Keratinocyte (primary cell): Measurements from ENCODE around the gene SPEF1. TPM values are rescaled to one million over a fixed set of nuclear protein-coding genes. Genes with fewer than 3 reads are reported as not detected.

Experiments used
- DNase-seq: peaks from one replicate; pipeline ENCODE4 v3.0.0-alpha.2; 2011; ENCODE audit warnings: low read depth, missing footprints, low spot score
- FAIRE-seq: peaks from 2 replicates; lab custom pipeline; 2011; peaks lifted over from hg19 to GRCh38; lab: Jason Lieb, UNC
- H2AFZ ChIP-seq: 2 replicates; pipeline ENCODE4 v1.6.0; 2012; ENCODE audit warnings: low read length, control low read depth, inconsistent platforms; ENCODE audit not compliant: control insufficient read depth
- H3K27ac ChIP-seq: 2 replicates; pipeline ENCODE4 v1.5.1; 2011; ENCODE audit warnings: low read length; ENCODE audit not compliant: control insufficient read depth, insufficient read depth
- H3K27me3 ChIP-seq: 3 replicates; pipeline ENCODE4 v1.6.0; 2011; ENCODE audit warnings: low read length; ENCODE audit not compliant: control insufficient read depth, insufficient read depth; ENCODE audit errors: extremely low read depth
- H3K36me3 ChIP-seq, 2 experiments: 2 replicates in 1 of 2; 3 replicates in 1 of 2; pipeline ENCODE4 v1.5.1; 2011; ENCODE audit warnings: low read length in 2 of 2, mild to moderate bottlenecking in 1 of 2; ENCODE audit not compliant: control insufficient read depth in 2 of 2, insufficient read depth in 2 of 2; ENCODE audit errors: extremely low read depth in 1 of 2
- H3K4me1 ChIP-seq: 3 replicates; pipeline ENCODE4 v1.5.1; 2011; ENCODE audit warnings: low read length; ENCODE audit not compliant: control insufficient read depth, insufficient read depth; ENCODE audit errors: extremely low read depth
- H3K4me2 ChIP-seq: 3 replicates; pipeline ENCODE4 v1.6.0; 2011; ENCODE audit warnings: low read depth, low read length; ENCODE audit not compliant: control insufficient read depth, insufficient read depth; ENCODE audit errors: extremely low read depth
- H3K4me3 ChIP-seq, 3 experiments: fragments of 200-600 bp in 1 of 3; sonication (generic) in 1 of 3; 2 replicates in 2 of 3; 3 replicates in 1 of 3; pipeline ENCODE4 v1.5.1; 2011 to 2016; ENCODE audit warnings: low read length in 3 of 3, mild to moderate bottlenecking in 3 of 3, control low read depth in 2 of 3, inconsistent platforms in 1 of 3, low read depth in 1 of 3, mixed read lengths in 1 of 3, mixed run types in 1 of 3, moderate library complexity in 1 of 3; ENCODE audit not compliant: control insufficient read depth in 2 of 3, insufficient read depth in 2 of 3; ENCODE audit errors: extremely low read depth in 1 of 3
- H3K79me2 ChIP-seq: 2 replicates; pipeline ENCODE4 v1.6.0; 2012; ENCODE audit warnings: low read length; ENCODE audit not compliant: control insufficient read depth, insufficient read depth
- H3K9ac ChIP-seq: 3 replicates; pipeline ENCODE4 v1.6.0; 2011; ENCODE audit warnings: low read length; ENCODE audit not compliant: control insufficient read depth, insufficient read depth; ENCODE audit errors: extremely low read depth
- H3K9me1 ChIP-seq: 3 replicates; pipeline ENCODE4 v1.6.0; 2011; ENCODE audit warnings: low read length; ENCODE audit not compliant: control insufficient read depth, insufficient read depth; ENCODE audit errors: extremely low read depth
- H3K9me3 ChIP-seq: 2 replicates; pipeline ENCODE4 v1.5.1; 2012; ENCODE audit warnings: low read depth, low read length; ENCODE audit not compliant: control insufficient read depth
- H4K20me1 ChIP-seq: 3 replicates; pipeline ENCODE4 v1.6.0; 2011; ENCODE audit warnings: low read length; ENCODE audit not compliant: control insufficient read depth, insufficient read depth; ENCODE audit errors: extremely low read depth
- EZH2 ChIP-seq: IDR thresholded peaks from one replicate; pipeline ENCODE4 v1.6.1; 2012; ENCODE audit warnings: inconsistent platforms, mild to moderate bottlenecking, low read length, moderate library complexity
- dilution Hi-C: fragments of 300-500 bp; cut with MboI; formaldehyde crosslinking; loops from one replicate; pipeline ENCODE4 v1.7.0; 2020; ENCODE audit warnings: low sequenced_read_pairs; ENCODE audit not compliant: extremely low pct_ligation_motif_present
- polyA plus RNA-seq, 5 experiments: library from polyadenylated mRNA; depleted of rRNA in 3 of 5; stranded (reverse) in 3 of 5; stranded (forward) in 1 of 5; unstranded in 1 of 5; fragments of >200 nt; gene quantifications; 1 replicate in 1 of 5; 2 replicates in 3 of 5; 3 replicates in 1 of 5; pipeline versions ENCODE4 v1.2.1 to v1.2.3, GENCODE V29; 2011 to 2012; ENCODE audit warnings: missing spikeins in 2 of 5, low read depth in 1 of 5, low replicate concordance in 1 of 5
- TF ChIP-seq, protein P1 (sequence below), 3 experiments: IDR thresholded peaks in 1 of 3; conservative IDR thresholded peaks in 1 of 3; optimal IDR thresholded peaks in 1 of 3; 2 replicates in 2 of 3; 3 replicates in 1 of 3; pipeline versions ENCODE3 to v1.5.1; 2011; ENCODE audit warnings: low read length in 3 of 3, mild to moderate bottlenecking in 3 of 3, moderate library complexity in 2 of 3, control low read depth in 1 of 3, inconsistent platforms in 1 of 3; ENCODE audit not compliant: insufficient read depth in 2 of 3; ENCODE audit errors: extremely low read depth in 1 of 3

Gene SPEF1
- polyA plus RNA-seq, 1 donor (not counting 4 experiments of a cell fraction or from before 2014, with no cell fraction given): 0.07 TPM

GRCh38 chr20:3801299-3801698 is 20.1 kb upstream of the SPEF1 start:
- Histone ChIP-seq H2AFZ (no peak overlapping the region), H3K79me2 (peaks cover 32% of the 10 kb centered on the region), H3K9me1 (no peaks in the 10 kb centered on the region), H3K4me3 (no peak overlapping the region), H3K36me3 (peaks cover 33 to 74% of the 10 kb centered on the region in 2 experiments), H4K20me1 (no peaks in the 10 kb centered on the region), H3K27ac (no peak overlapping the region), H3K9ac (no peak overlapping the region), H3K9me3 (no peaks in the 10 kb centered on the region), H3K27me3 (no peaks in the 10 kb centered on the region), H3K4me1 (peaks cover 82% of the 10 kb centered on the region), H3K4me2 (no peak overlapping the region)
- dilution Hi-C loops: no loop called here
- TF ChIP-seq EZH2: no peak
- TF ChIP-seq, protein P1, sequence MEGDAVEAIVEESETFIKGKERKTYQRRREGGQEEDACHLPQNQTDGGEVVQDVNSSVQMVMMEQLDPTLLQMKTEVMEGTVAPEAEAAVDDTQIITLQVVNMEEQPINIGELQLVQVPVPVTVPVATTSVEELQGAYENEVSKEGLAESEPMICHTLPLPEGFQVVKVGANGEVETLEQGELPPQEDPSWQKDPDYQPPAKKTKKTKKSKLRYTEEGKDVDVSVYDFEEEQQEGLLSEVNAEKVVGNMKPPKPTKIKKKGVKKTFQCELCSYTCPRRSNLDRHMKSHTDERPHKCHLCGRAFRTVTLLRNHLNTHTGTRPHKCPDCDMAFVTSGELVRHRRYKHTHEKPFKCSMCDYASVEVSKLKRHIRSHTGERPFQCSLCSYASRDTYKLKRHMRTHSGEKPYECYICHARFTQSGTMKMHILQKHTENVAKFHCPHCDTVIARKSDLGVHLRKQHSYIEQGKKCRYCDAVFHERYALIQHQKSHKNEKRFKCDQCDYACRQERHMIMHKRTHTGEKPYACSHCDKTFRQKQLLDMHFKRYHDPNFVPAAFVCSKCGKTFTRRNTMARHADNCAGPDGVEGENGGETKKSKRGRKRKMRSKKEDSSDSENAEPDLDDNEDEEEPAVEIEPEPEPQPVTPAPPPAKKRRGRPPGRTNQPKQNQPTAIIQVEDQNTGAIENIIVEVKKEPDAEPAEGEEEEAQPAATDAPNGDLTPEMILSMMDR (optimal IDR thresholded peaks at IDR 0.05 in 1 of 3, IDR thresholded peaks at IDR 0.05 in 1 of 3, conservative IDR thresholded peaks at IDR 0.05 in 1 of 3; ENCODE audit: extremely low read depth in 1 of 3, insufficient read depth in 2 of 3, low read length in 3 of 3): no peak
- DNase-seq: no peak
- FAIRE-seq: no peak

DNA sequence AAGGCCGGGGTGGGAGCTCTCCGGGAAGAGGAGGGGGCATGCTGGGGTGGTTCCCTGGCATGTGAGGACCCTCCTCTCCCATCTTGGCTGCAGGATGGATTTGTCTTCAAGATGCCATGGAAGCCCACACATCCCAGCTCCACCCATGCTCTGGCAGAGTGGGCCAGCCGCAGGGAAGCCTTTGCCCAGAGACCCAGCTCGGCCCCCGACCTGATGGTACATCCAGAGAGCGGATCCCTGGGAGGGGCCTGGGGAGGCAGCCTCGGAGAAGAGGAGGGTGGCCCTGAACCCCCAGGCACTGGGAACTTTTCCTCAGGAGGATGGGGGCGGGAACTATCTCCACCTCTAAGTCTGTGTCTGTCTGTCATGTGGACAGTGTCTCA is 19.6 kb upstream of the SPEF1 start:
- Histone ChIP-seq H3K27me3 (no peaks in the 10 kb centered on the region), H3K4me3 (no peak overlapping the region), H3K36me3 (peaks cover 33 to 70% of the 10 kb centered on the region in 2 experiments), H3K79me2 (peaks cover 32% of the 10 kb centered on the region), H3K4me1 (peaks cover 77% of the 10 kb centered on the region), H2AFZ (no peak overlapping the region), H3K27ac (no peak overlapping the region), H3K9me1 (no peaks in the 10 kb centered on the region), H3K9me3 (no peaks in the 10 kb centered on the region), H4K20me1 (no peaks in the 10 kb centered on the region), H3K9ac (no peak overlapping the region), H3K4me2 (no peak overlapping the region)
- no peak for DNase-seq
- TF ChIP-seq EZH2: no peak
- TF ChIP-seq, protein P1 (optimal IDR thresholded peaks at IDR 0.05 in 1 of 3, IDR thresholded peaks at IDR 0.05 in 1 of 3, conservative IDR thresholded peaks at IDR 0.05 in 1 of 3; ENCODE audit: extremely low read depth in 1 of 3, insufficient read depth in 2 of 3, low read length in 3 of 3): no peak
- FAIRE-seq: no peak
- dilution Hi-C loops: no loop called here
